H1 (cell line): ENCODE measurements around the gene EPHA4. TPM values are rescaled to one million over a fixed set of nuclear protein-coding genes. Genes with fewer than 3 reads are reported as not detected.

Experiments
- CTCF ChIA-PET: fragments of 300-600 bp; sonication (Branson Sonifier 250); formaldehyde crosslinking; loops from one replicate; lab custom pipeline; 2021; ENCODE audit not compliant: partially characterized antibody; lab: Charles Lee
- POLR2A ChIA-PET: fragments of 300-600 bp; sonication (Branson Sonifier 250); formaldehyde crosslinking; loops from one replicate; lab custom pipeline; 2021; ENCODE audit warnings: inconsistent platforms; ENCODE audit not compliant: partially characterized antibody; lab: Charles Lee
- DNase-seq, 2 experiments: peaks; one replicate each; pipeline versions ENCODE4 v3.0.0 to v3.0.0-alpha.2; 2010 to 2022; ENCODE audit warnings: low spot score in 2 of 2, low read depth in 1 of 2, mixed read lengths in 1 of 2
- FAIRE-seq: peaks from 2 replicates; lab custom pipeline; 2011; peaks lifted over from hg19 to GRCh38; lab: Jason Lieb, UNC
- H2AFZ ChIP-seq: 2 replicates; pipeline ENCODE4 v1.8.1; 2012; ENCODE audit warnings: low read length, inconsistent platforms
- H2AK5ac ChIP-seq: 2 replicates; pipeline ENCODE4 v1.6.1; 2013; ENCODE audit warnings: low read depth, low read length
- H2BK120ac ChIP-seq: replicated peaks from 2 replicates; pipeline ENCODE3; 2013; ENCODE audit warnings: low read depth, low read length, inconsistent platforms
- H2BK12ac ChIP-seq: 2 replicates; pipeline ENCODE4 v1.6.1; 2013; ENCODE audit warnings: low read depth, low read length
- H2BK15ac ChIP-seq: 2 replicates; pipeline ENCODE4 v1.6.1; 2013; ENCODE audit warnings: low read length
- H2BK20ac ChIP-seq: 2 replicates; pipeline ENCODE4 v1.6.1; 2013; ENCODE audit warnings: low read length
- H2BK5ac ChIP-seq: 2 replicates; pipeline ENCODE4 v1.6.1; 2013; ENCODE audit warnings: low read depth, low read length
- H3K14ac ChIP-seq: 2 replicates; pipeline ENCODE4 v1.6.1; 2013; ENCODE audit warnings: inconsistent platforms; ENCODE audit not compliant: insufficient read length
- H3K18ac ChIP-seq: 2 replicates; pipeline ENCODE4 v1.6.1; 2013; ENCODE audit warnings: low read length; ENCODE audit errors: extremely low read depth
- H3K23ac ChIP-seq: 2 replicates; pipeline ENCODE4 v1.6.1; 2013; ENCODE audit warnings: inconsistent platforms; ENCODE audit not compliant: insufficient read length
- H3K23me2 ChIP-seq: 2 replicates; pipeline ENCODE4 v1.6.1; 2013; ENCODE audit warnings: low read depth, low read length
- H3K27ac ChIP-seq: 2 replicates; pipeline ENCODE4 v1.6.1; 2011; ENCODE audit warnings: low read depth, low read length, inconsistent platforms
- H3K27me3 ChIP-seq, 4 experiments: replicated peaks in 1 of 4; 1 replicate in 1 of 4; 2 replicates in 3 of 4; pipeline versions ENCODE4 v1.6.1 to v1.8.1; 2011 to 2013; ENCODE audit warnings: low read length in 3 of 4, mild to moderate bottlenecking in 3 of 4, inconsistent platforms in 2 of 4, mixed read lengths in 2 of 4, moderate library complexity in 1 of 4; ENCODE audit not compliant: control insufficient read depth in 3 of 4, insufficient read depth in 3 of 4; ENCODE audit errors: extremely low read depth in 1 of 4
- H3K36me3 ChIP-seq, 4 experiments: 2 replicates each; pipeline versions ENCODE4 v1.6.1 to v1.8.1; 2011 to 2013; ENCODE audit warnings: mild to moderate bottlenecking in 4 of 4, low read length in 3 of 4, moderate library complexity in 2 of 4, control low read depth in 1 of 4, inconsistent platforms in 1 of 4; ENCODE audit not compliant: insufficient read depth in 4 of 4, control insufficient read depth in 2 of 4
- H3K4ac ChIP-seq: replicated peaks from 2 replicates; pipeline ENCODE3; 2013; ENCODE audit warnings: low read length, low read depth, mixed read lengths, inconsistent platforms; ENCODE audit not compliant: insufficient read length
- H3K4me1 ChIP-seq, 4 experiments: replicated peaks in 1 of 4; 1 replicate in 1 of 4; 2 replicates in 3 of 4; pipeline versions ENCODE4 v1.6.1 to v1.8.1; 2011 to 2013; ENCODE audit warnings: low read length in 3 of 4, inconsistent platforms in 2 of 4, mixed read lengths in 1 of 4; ENCODE audit not compliant: insufficient read depth in 4 of 4, control insufficient read depth in 3 of 4
- H3K4me2 ChIP-seq, 2 experiments: 2 replicates each; pipeline versions ENCODE4 v1.6.1 to v1.8.1; 2011 to 2013; ENCODE audit warnings: low read depth in 2 of 2, low read length in 2 of 2, control low read depth in 1 of 2, inconsistent platforms in 1 of 2, mild to moderate bottlenecking in 1 of 2; ENCODE audit not compliant: insufficient read depth in 1 of 2
- H3K4me3 ChIP-seq, 4 experiments: fragments of 200-600, 300-600 bp in 1 of 4; sonication (generic), shearing (Covaris generic), sonication (Bioruptor Twin) in 1 of 4; 2 replicates each; pipeline versions ENCODE4 v1.5.1 to v1.8.1; 2011 to 2016; ENCODE audit warnings: low read length in 4 of 4, low read depth in 3 of 4, control low read depth in 2 of 4, inconsistent platforms in 2 of 4, mild to moderate bottlenecking in 2 of 4, mixed read lengths in 1 of 4, moderate library complexity in 1 of 4; ENCODE audit not compliant: insufficient read depth in 2 of 4; ENCODE audit errors: extremely low read depth in 1 of 4
- H3K56ac ChIP-seq: replicated peaks from 2 replicates; pipeline ENCODE3; 2013; ENCODE audit warnings: low read depth, mild to moderate bottlenecking, mixed read lengths, low read length, inconsistent platforms; ENCODE audit not compliant: insufficient read length
- H3K79me1 ChIP-seq: 2 replicates; pipeline ENCODE4 v1.6.1; 2013; ENCODE audit warnings: low read depth, low read length, control low read depth
- H3K79me2 ChIP-seq, 2 experiments: 2 replicates each; pipeline versions ENCODE4 v1.6.1 to v1.8.1; 2012 to 2013; ENCODE audit warnings: low read length in 2 of 2, mild to moderate bottlenecking in 2 of 2, inconsistent platforms in 1 of 2; ENCODE audit not compliant: insufficient read depth in 2 of 2, control insufficient read depth in 1 of 2
- H3K9ac ChIP-seq, 4 experiments: replicated peaks in 1 of 4; 1 replicate in 1 of 4; 2 replicates in 3 of 4; pipeline versions ENCODE4 v1.6.1 to v1.8.1; 2011 to 2013; ENCODE audit warnings: low read depth in 3 of 4, low read length in 3 of 4, control low read depth in 2 of 4, mild to moderate bottlenecking in 2 of 4, moderate library complexity in 2 of 4, inconsistent platforms in 1 of 4; ENCODE audit errors: extremely low read depth in 1 of 4
- H3K9me3 ChIP-seq, 2 experiments: 2 replicates each; pipeline versions ENCODE4 v1.6.1 to v1.8.1; 2012 to 2013; ENCODE audit warnings: mild to moderate bottlenecking in 2 of 2, moderate library complexity in 2 of 2, control low read depth in 1 of 2, inconsistent platforms in 1 of 2, low read depth in 1 of 2, low read length in 1 of 2, mixed read lengths in 1 of 2; ENCODE audit not compliant: insufficient read depth in 2 of 2
- H4K20me1 ChIP-seq, 2 experiments: replicated peaks in 1 of 2; 2 replicates each; pipeline versions ENCODE3 to v1.8.1; 2011 to 2013; ENCODE audit warnings: inconsistent platforms in 2 of 2, low read length in 2 of 2, mild to moderate bottlenecking in 1 of 2; ENCODE audit not compliant: insufficient read depth in 2 of 2, control insufficient read depth in 1 of 2
- H4K5ac ChIP-seq: 2 replicates; pipeline ENCODE4 v1.6.1; 2013; ENCODE audit warnings: low read length, low read depth, mixed read lengths, inconsistent platforms; ENCODE audit not compliant: insufficient read length
- H4K8ac ChIP-seq: 2 replicates; pipeline ENCODE4 v1.8.0; 2013; ENCODE audit warnings: mild to moderate bottlenecking, moderate library complexity, low read length, inconsistent platforms; ENCODE audit not compliant: insufficient read depth; ENCODE audit errors: extremely low read depth
- H4K91ac ChIP-seq: replicated peaks from 2 replicates; pipeline ENCODE3; 2013; ENCODE audit warnings: low read length, mixed read lengths, inconsistent platforms; ENCODE audit not compliant: insufficient read length
- CHD2 ChIP-seq: IDR thresholded peaks from 2 replicates; pipeline ENCODE4 v1.6.1; 2012; ENCODE audit warnings: low read length, improper control_type of control experiment
- CREB1 ChIP-seq: IDR thresholded peaks from 2 replicates; pipeline ENCODE4 v1.6.1; 2012; ENCODE audit warnings: inconsistent platforms
- KDM4A ChIP-seq: IDR thresholded peaks from one replicate; pipeline ENCODE4 v1.7.1; 2012; ENCODE audit warnings: low read depth, mild to moderate bottlenecking, moderate library complexity, low read length, inconsistent platforms; ENCODE audit not compliant: severe bottlenecking
- POLR2AphosphoS5 ChIP-seq: IDR thresholded peaks from 2 replicates; pipeline ENCODE4 v1.6.1; 2011; ENCODE audit warnings: low read depth, low read length
- RNF2 ChIP-seq: fragments of 200-900, 300-1000 bp; sonication (generic); IDR thresholded peaks from 2 replicates; pipeline ENCODE4 v1.7.1; 2016; ENCODE audit warnings: borderline replicate concordance, low read depth, mild to moderate bottlenecking, antibody characterized with exemption, low read length; ENCODE audit not compliant: poor library complexity, severe bottlenecking; ENCODE audit errors: missing control alignments
- SIRT6 ChIP-seq: IDR thresholded peaks from one replicate; pipeline ENCODE4 v1.7.1; 2012; ENCODE audit warnings: low read length, inconsistent platforms
- SP4 ChIP-seq: IDR thresholded peaks from 2 replicates; pipeline ENCODE4 v1.6.1; 2012; ENCODE audit warnings: low read length, inconsistent platforms
- SUZ12 ChIP-seq: fragments of 200-600 bp; sonication (generic); IDR thresholded peaks from 2 replicates; pipeline ENCODE4 v1.6.1; 2012; ENCODE audit warnings: mild to moderate bottlenecking, inconsistent platforms, low read length, moderate library complexity, mixed read lengths
- WGBS, 2 experiments: shearing (Covaris generic) in 1 of 2; methylation state at CpG; one replicate each; pipeline versions ENCODE4 v1.1.6 to v1.1.7; 2013 to 2015; ENCODE audit warnings: low lambda C conversion rate in 2 of 2, mixed read lengths in 2 of 2, inconsistent platforms in 1 of 2, low coverage in 1 of 2, missing lambda C conversion rate in 1 of 2; ENCODE audit not compliant: insufficient replicate concordance in 2 of 2, insufficient coverage in 1 of 2, insufficient read length in 1 of 2; ENCODE audit errors: extremely low coverage in 1 of 2, missing lambda C conversion rate in 1 of 2; 5-methylcytosine and 5-hydroxymethylcytosine counted together
- long read RNA-seq, 2 experiments: library from RNA in 1 of 2; library from capped mRNA in 1 of 2; stranded (forward); transcript quantifications; one replicate each; pipeline ENCODE4 v2.0.0, GENCODE V29; 2021; ENCODE audit warnings: inconsistent platforms in 1 of 2
- polyA minus RNA-seq, 3 experiments: library from RNA; depleted of rRNA, polyadenylated mRNA; stranded (reverse); fragments of >200 nt; gene quantifications; 1 replicate in 2 of 3; 2 replicates in 1 of 3; pipeline ENCODE4 v1.2.3, GENCODE V29; 2011
- polyA plus RNA-seq, 7 experiments: library from polyadenylated mRNA; depleted of rRNA in 3 of 7; stranded (reverse) in 5 of 7; unstranded in 2 of 7; fragments of >200 nt in 5 of 7; fragments of 200-250 nt in 2 of 7; gene quantifications; 1 replicate in 5 of 7; 2 replicates in 1 of 7; 4 replicates in 1 of 7; pipeline versions ENCODE4 v1.2.1 to v1.2.3, GENCODE V29; 2011 to 2013; ENCODE audit warnings: missing spikeins in 2 of 7, mixed read lengths in 2 of 7
- total RNA-seq: library from RNA; stranded (reverse); fragmentation: NEBNext Ultra II Directional; extraction: Animal tissue kit (Norgen Biotek cat#: 25700); gene quantifications from 2 replicates; pipeline ENCODE4 v1.2.1, GENCODE V29; 2021
- TF ChIP-seq, protein P1 (sequence below): IDR thresholded peaks from 2 replicates; pipeline ENCODE4 v1.6.1; 2012; ENCODE audit warnings: inconsistent platforms

Gene EPHA4
- total RNA-seq (4.3 and 5.1 TPM in 2 replicates), polyA plus RNA-seq (2011; rRNA removed) (5.7 and 6.4 TPM in 2 replicates), polyA minus RNA-seq (2011; rRNA and poly(A)+ RNA removed) (20.6 and 27.8 TPM in 2 replicates)
- 6.3 TPM for polyA plus RNA-seq (2011; cell fraction: cytosol; rRNA removed)
- 14.7 TPM for polyA plus RNA-seq (2011; cell fraction: nucleus; rRNA removed)
- polyA plus RNA-seq (2012, experiment 1 of 2): 4.9 to 11.0 TPM (median 5.6 TPM) in 4 replicates
- polyA plus RNA-seq (2012, experiment 2 of 2): 0.33 TPM
- polyA plus RNA-seq (2013, experiment 1 of 2): 6.8 TPM
- 5.1 TPM for polyA plus RNA-seq (2013, experiment 2 of 2)
- polyA minus RNA-seq (2011; cell fraction: cytosol; rRNA and poly(A)+ RNA removed): 9.3 TPM
- 31.9 TPM for polyA minus RNA-seq (2011; cell fraction: nucleus; rRNA and poly(A)+ RNA removed)
- long read RNA-seq, experiment 1, full-length matches to known transcripts: 1 of 4 reads
- long read RNA-seq, experiment 1, partial matches to known transcripts: 0 of 4 reads
- long read RNA-seq, experiment 1, other reads (novel, unspliced or antisense): 3 of 4 reads
- long read RNA-seq, experiment 2: 0 reads

DNA sequence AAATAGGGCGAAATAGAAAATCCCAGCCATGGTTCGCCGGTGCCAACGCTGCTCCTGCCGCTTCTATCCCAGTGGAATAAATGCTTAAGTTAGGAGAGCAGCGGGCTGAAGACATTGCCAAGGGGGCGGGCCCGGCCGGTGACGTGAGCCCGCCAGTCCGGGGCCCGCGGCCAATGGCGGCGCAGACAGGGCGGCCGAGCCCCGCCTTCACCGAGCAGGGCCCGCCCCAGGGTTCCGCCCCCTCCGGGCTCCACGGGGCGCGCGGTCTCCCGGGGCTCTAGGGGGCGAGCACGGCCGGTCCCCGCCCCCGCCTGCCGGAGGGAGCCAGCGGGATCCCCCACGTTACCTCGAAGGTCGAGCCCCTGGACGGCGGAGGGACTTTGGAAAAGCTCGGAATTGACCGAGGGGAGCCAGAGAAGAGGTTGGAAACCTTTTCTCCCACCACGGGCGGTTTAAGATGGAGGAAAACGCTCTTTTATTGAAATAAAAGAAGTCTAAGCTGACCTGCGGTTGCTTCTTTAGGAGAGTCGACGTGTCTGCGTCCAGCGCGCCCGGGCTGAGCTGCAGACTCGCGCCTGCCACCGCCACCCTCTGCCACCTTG lies at the start of gene EPHA4:
EPHA4 (minus strand) TSS at position 86 of the 602 bp plus-strand sequence; CDS start at position 30, 56 bp downstream.
- H3K36me3 ChIP-seq: no peaks in the 10 kb centered on the region; a peak in 1 of 8 replicates
- peak within 1 kb of the TSS; percentile 10 for H4K5ac ChIP-seq
- peak within 1 kb of the TSS; percentile 26 for H3K56ac ChIP-seq
- peak within 1 kb of the TSS; percentile 61 to 77 (median 70) for H3K4me3 ChIP-seq
- no peak for FAIRE-seq
- H2AK5ac ChIP-seq: no peak within 1 kb of the TSS
- no peak within 1 kb of the TSS for H2BK120ac ChIP-seq
- H3K18ac ChIP-seq: peak within 1 kb of the TSS; percentile 78
- no peak within 1 kb of the TSS for H2BK15ac ChIP-seq
- DNase-seq: peak in 1 of 2 experiments; percentile 87
- peaks cover 4 to 18% (median 7%) of the 10 kb centered on the region in 4 experiments; a peak in 6 of 7 replicates for H3K4me1 ChIP-seq
- no peak within 1 kb of the TSS for H3K4ac ChIP-seq
- no peaks in the 10 kb centered on the region for H3K9me3 ChIP-seq
- peak within 1 kb of the TSS; percentile 65; the same call in 1 of the 2 replicates for H4K8ac ChIP-seq
- H3K27ac ChIP-seq: no peak within 1 kb of the TSS
- CTCF ChIA-PET: interaction anchor here (1.1 to 2.2 kb wide), 4 partner anchors 15 to 787 kb away, joined by 3 to 9 read pairs (median 4); no protein-coding TSS in a partner anchor
- H3K9ac ChIP-seq: peak within 1 kb of the TSS in 3 of 4 experiments; percentile 29 to 36 (median 29); a peak in 4 of 7 replicates
- H3K79me1 ChIP-seq: peaks cover 4% of the 10 kb centered on the region; the same call in 1 of the 2 replicates
- peaks cover 31% of the 10 kb centered on the region for H3K23me2 ChIP-seq
- peak within 1 kb of the TSS; percentile 55; the same call in 1 of the 2 replicates for H2BK5ac ChIP-seq
- peak within 1 kb of the TSS; percentile 60; the same call in 1 of the 2 replicates for H2BK12ac ChIP-seq
- WGBS, 2 experiments: 2% methylated on average over 24 of the region's 55 CpGs; no CpG with 5 or more reads in 1 of the 2 experiments
- H3K23ac ChIP-seq: no peak within 1 kb of the TSS
- H3K27me3 ChIP-seq: peaks cover 3 to 30% (median 23%) of the 10 kb centered on the region in 4 experiments
- H2AFZ ChIP-seq: 0 out of 2 replicates have a peak within 1 kb of the TSS, but pooled peaks have one; percentile 45
- H3K4me2 ChIP-seq: peak within 1 kb of the TSS; percentile 91 to 97
- POLR2A ChIA-PET: interaction anchor here (0.6 to 1.0 kb wide), 3 partner anchors 14 to 398 kb away, joined by 3 to 4 read pairs (median 4); no protein-coding TSS in a partner anchor
- peaks cover 3 to 6% of the 10 kb centered on the region in 2 experiments for H4K20me1 ChIP-seq
- peak within 1 kb of the TSS; percentile 46 for H4K91ac ChIP-seq
- peaks cover 0 to 3% of the 10 kb centered on the region in 2 experiments; a peak in 1 of 4 replicates for H3K79me2 ChIP-seq
- no peak within 1 kb of the TSS for H3K14ac ChIP-seq
- H2BK20ac ChIP-seq: no peak within 1 kb of the TSS
- TF ChIP-seq RNF2 (no peak), SIRT6 (no peak), SP4 (peak; percentile 92), CREB1 (peak; percentile 80), KDM4A (peak; percentile 29), POLR2AphosphoS5 (peak; percentile 87; the same call in 1 of the 2 replicates), SUZ12 (no peak), CHD2 (peak; percentile 22; the same call in 1 of the 2 replicates)
- TF ChIP-seq, protein P1, sequence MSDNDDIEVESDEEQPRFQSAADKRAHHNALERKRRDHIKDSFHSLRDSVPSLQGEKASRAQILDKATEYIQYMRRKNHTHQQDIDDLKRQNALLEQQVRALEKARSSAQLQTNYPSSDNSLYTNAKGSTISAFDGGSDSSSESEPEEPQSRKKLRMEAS: no peak
